IPS-NIHi11 (cell line): Measurements from ENCODE around the gene HNRNPU.
A peak's percentile ranks its signal among the peaks of the same experiment; 100 is the strongest.

Experiments used
- DNase-seq: peaks from one replicate; pipeline ENCODE4 v3.0.0; 2012; ENCODE audit warnings: mixed read lengths, low spot score

Gene HNRNPU

GRCh38 chr1:244864253-244865027 is at the start of gene HNRNPU:
HNRNPU (minus strand) TSS chr1:244864543; CDS start chr1:244864307, 236 bp downstream.
- peak; percentile 89 for DNase-seq

GRCh38 chr1:244913806-244914205 is 49.5 kb upstream of the HNRNPU start:
- no peak for DNase-seq

GRCh38 chr1:244904119-244904518 is 39.8 kb upstream of the HNRNPU start:
- DNase-seq: no peak

- DNase-seq: no peak
Measured at GRCh38 chr1:244901400-244902015, 37.2 kb upstream of the HNRNPU start.

GRCh38 chr1:244897476-244898254 is 33.3 kb upstream of the HNRNPU start:
- no peak for DNase-seq

GRCh38 chr1:244896550-244896949 is 32.2 kb upstream of the HNRNPU start:
- no peak for DNase-seq

- no peak for DNase-seq
Measured at GRCh38 chr1:244893836-244894235, 29.5 kb upstream of the HNRNPU start.

- DNase-seq: no peak
Measured at GRCh38 chr1:244887281-244887680, 22.9 kb upstream of the HNRNPU start.

- no peak for DNase-seq
Measured at GRCh38 chr1:244881552-244882280, 17.4 kb upstream of the HNRNPU start.

- no peak for DNase-seq
Measured at GRCh38 chr1:244878681-244879080, 14.3 kb upstream of the HNRNPU start.

- no peak for DNase-seq
Measured at GRCh38 chr1:244876228-244876910, 12.0 kb upstream of the HNRNPU start.

GRCh38 chr1:244874974-244875579 is 10.7 kb upstream of the HNRNPU start:
- DNase-seq: peak; percentile 73

GRCh38 chr1:244869950-244870349 is 5.6 kb upstream of the HNRNPU start:
- DNase-seq: no peak

- no peak for DNase-seq
Measured at GRCh38 chr1:244869364-244869827, 5.1 kb upstream of the HNRNPU start.

GRCh38 chr1:244868484-244869363 is 4.4 kb upstream of the HNRNPU start:
- no peak for DNase-seq

GRCh38 chr1:244866355-244866754 is 2.0 kb upstream of the HNRNPU start:
- no peak for DNase-seq

GRCh38 chr1:244865820-244866219 is 1.5 kb upstream of the HNRNPU start:
- no peak for DNase-seq

GRCh38 chr1:244865028-244865371 is 657 bp upstream of the HNRNPU start:
- DNase-seq: peak; percentile 15

GRCh38 chr1:244863491-244864252 is 671 bp downstream of the HNRNPU start:
- DNase-seq: no peak
